ENCODE data around the gene IRX4.

IRX4 gene

DNA sequence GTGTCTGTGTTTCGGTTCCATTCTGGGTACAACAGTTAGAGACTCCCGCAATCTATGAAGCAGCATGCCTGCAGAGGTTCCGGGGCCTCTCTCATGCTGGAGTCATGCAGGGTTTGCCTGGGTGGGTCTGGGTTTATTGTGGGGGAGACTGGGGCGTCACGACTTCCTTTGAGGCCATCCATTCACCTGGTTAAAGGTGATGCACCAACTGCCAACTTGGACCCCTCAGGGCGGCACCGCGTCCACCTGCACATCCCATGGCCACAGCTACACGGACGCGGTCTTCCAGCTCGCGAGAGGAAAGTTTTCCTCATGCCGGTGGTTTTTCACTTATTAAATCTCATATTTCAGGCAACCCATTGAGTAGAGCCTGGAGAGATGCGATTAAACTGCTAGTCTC, 30.9 kb upstream of the IRX4 start:
- no peak for DNase-seq

- no peak for DNase-seq
Observed at GRCh38 chr5:1912951-1913565, 30.3 kb upstream of the IRX4 start.

- no peak for DNase-seq
Observed at GRCh38 chr5:1911773-1912235, 29.1 kb upstream of the IRX4 start.

DNA sequence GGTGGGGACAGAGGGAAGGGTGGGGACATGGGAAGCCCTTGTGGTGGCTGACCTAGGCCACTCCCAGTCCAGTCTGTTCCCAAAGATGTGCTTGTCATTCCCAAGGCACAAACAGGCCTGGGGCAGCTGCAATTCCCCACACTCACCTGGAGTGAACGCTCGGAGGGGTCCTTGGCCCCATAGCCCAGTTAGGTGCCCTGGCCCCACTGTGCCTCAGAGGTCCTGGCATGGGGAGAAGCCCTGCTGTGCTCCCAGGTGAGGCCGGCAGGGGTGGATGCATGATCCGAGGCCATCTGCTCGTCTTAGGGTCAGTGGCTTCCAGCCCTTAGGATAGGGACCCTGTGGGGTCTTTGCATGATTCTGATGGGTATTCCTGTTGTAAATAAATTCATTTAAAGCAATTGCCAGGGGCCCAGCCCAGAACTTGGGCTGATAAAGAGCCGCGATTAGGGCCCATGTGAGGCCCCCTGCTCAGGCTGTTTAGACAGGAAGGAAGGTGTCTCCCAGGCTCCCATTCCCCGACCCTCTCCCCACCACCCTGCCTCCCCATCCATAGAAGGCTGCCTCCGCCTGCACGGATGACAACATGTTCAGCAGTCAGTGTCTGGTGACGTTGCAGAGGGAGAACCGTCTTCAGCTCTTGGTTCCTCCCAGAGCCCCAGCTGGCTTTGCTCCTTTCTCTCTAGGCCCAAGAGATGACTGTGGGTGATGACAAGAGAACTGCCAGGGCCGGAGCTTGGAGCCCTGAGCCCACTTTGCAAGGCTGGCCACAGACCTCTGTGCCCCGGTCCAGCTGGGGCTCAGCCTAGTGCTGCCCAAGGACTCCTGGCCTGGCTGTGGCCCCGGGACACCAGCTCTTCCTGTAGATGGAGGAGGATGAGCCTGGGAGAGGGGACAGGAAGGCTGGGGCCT, 28.4 kb upstream of the IRX4 start:
- DNase-seq = no peak

- DNase-seq = no peak
Observed at GRCh38 chr5:1910081-1910760, 27.5 kb upstream of the IRX4 start.

- no peak for DNase-seq
Observed at GRCh38 chr5:1909346-1909985, 26.7 kb upstream of the IRX4 start.

DNA sequence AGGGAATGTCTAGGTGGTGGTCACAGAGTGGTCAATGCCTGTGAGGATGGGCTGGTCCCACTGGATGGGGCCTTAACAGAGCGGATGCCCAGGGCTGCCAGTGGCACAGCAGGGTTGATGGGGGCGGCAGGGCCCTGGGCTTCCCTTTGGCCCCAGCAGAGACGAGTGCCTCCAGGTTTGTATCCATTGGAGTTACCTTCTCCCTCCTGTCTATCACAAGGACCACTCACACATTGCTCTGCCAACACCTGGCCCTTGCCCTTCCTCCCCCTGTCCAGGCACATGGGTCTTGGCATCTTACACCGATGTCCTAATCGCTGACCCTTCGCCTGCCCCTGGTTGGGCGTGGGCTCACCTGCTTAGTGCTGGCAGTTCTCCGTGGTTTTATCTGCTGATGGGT, 26.2 kb upstream of the IRX4 start:
- no peak for DNase-seq

DNA sequence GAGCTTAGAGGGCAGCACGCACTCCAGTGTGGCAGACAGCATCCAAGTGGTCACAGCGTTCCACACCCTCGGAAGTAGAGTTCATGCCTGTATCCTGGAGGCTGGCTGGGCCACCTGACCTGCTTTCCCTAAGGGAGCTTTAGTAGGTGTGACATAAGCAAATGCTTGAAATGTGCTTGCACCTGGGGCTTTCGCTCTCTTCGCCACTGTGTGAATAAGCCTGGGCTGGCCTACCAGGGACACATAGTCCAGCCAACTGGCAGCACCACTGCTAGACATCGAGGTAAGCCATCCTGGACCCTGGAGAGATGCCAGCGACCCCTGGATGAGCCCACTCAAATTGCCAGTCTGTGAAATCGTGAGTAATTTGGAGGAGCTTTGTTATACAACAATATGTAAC, 24.9 kb upstream of the IRX4 start:
- DNase-seq = no peak

- DNase-seq = no peak
Observed at GRCh38 chr5:1905108-1905507, 22.4 kb upstream of the IRX4 start.

- DNase-seq = no peak
Observed at GRCh38 chr5:1901983-1902382, 19.3 kb upstream of the IRX4 start.

GRCh38 chr5:1901061-1901460, 18.3 kb upstream of the IRX4 start:
- DNase-seq = no peak

- DNase-seq = no peak
Observed at GRCh38 chr5:1899201-1899600, 16.5 kb upstream of the IRX4 start.

- no peak for DNase-seq
Observed at GRCh38 chr5:1897816-1898450, 15.2 kb upstream of the IRX4 start.

- no peak for DNase-seq
Observed at GRCh38 chr5:1897386-1897785, 14.7 kb upstream of the IRX4 start.

DNA sequence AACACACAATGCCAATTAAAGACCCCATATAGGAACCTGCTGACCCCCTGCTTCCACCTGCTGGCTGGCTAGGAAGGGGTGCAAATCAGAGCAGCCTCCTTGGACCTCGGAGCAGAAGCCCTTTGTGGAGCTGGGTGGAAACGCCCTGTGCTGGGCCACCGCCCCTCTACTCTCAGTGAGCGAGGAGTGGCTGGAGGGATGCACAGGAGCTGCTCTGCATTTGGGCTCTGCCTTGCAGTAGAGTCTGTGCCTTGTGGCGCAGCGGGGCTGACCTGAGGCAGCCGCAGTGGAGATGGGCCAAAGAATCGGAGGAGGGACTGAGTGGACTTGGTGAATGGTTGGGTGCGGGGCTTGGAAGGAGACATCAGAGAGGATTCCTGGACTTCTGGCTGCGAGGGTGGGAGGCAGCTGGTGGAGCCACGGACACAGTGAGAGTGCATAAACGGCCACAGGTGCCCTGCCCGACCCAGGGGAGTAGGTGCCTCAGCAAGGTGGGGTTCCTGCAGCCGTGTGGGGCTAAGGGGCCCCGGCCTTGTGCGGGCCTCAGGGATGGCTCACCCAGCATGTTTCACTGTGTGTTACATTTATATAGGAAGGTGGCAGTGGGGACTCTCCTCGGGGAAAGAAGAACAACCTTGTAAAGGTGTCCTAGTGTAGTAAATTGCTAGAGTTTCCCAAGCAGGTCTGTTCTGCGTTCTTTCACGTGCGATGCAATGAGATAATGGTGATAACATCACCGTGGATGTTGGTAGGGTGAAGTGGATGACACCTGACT, 14.1 kb upstream of the IRX4 start:
- DNase-seq = no peak

GRCh38 chr5:1895739-1896420, 13.2 kb upstream of the IRX4 start:
- no peak for DNase-seq

DNA sequence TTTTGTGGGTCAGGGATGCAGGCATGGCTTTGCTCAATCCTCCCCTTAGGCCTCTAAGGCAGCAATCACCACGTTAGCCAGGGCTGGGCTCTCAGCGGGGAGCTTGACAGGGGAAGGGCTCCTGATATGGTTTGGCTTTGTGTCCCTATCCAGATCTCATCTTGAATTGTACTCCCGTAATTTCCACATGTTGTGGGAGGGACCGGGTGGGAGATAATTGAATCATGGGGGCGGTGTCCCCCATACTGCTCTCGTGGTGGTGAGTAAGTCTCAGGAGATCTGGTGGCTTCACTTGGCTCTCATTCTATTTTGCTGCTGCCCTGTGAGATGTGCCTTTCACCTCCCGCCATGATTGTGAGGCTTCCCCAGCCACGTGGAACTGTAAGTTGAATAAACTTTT, 11.5 kb upstream of the IRX4 start:
- no peak for DNase-seq

DNA sequence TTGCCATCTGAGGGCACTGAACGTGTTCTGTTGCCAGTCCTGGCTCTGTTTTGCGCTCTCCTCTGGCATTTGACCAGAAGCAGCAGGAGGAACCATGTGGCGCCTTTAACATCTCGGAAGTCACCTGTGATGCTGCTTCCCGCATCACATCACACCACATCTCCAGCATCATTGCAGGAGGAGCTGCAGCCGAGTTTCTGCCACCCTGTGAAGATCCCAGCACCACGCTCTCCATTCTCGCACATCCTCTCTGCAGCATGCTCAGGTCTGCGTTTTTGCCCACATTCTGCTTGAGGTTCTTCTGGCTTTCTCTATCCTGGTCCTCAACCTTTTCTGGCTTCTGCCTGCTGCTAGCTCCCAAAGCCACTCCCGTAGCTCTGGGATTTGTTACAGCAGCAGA, 11.0 kb upstream of the IRX4 start:
- DNase-seq = no peak

- no peak for DNase-seq
Observed at GRCh38 chr5:1892685-1893445, 10.1 kb upstream of the IRX4 start.

- no peak for DNase-seq
Observed at GRCh38 chr5:1892211-1892610, 9.5 kb upstream of the IRX4 start.

- no peak for DNase-seq
Observed at GRCh38 chr5:1891391-1891790, 8.7 kb upstream of the IRX4 start.

All from activated CD8-positive, alpha-beta memory T cell treated with anti-CD3 and anti-CD28 coated beads, Interleukin-2, amount 50 U/mL, for 48 hours (primary cell).